Kidney glomerular epithelial cell (primary cell): ENCODE measurements around the gene BRMS1.

ENCODE experiments used
- DNase-seq: peaks from one replicate; lab custom pipeline; 2025; lab: John Stamatoyannopoulos, UW

BRMS1 gene

GRCh38 chr11:66302656-66303055 lies 42.2 kb downstream of the BRMS1 start:
- no peak for DNase-seq

DNA sequence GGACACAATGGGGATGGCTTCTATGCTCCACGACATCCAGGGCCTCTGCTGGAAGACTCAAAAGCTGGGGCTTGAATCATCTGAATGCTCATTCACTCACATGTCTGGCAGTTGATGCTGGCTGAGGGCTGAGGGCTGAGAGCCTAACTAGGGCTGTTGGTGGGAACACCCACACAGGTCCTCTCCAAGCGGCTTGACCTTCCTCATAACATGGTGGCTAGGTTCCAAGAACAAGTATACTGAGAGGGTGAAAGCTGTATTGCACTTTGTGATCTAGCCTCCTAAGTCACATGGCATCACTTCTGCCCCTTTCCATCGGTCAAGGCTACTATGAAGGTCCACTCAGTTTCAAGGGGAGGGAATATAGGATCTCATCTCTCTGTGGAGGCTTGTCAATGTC lies 45.7 kb downstream of the BRMS1 start:
- DNase-seq: no peak

- no peak for DNase-seq
Observed at GRCh38 chr11:66297610-66298009, 47.3 kb downstream of the BRMS1 start.

GRCh38 chr11:66294626-66295620 lies 50.0 kb downstream of the BRMS1 start:
- DNase-seq: no peak

DNA sequence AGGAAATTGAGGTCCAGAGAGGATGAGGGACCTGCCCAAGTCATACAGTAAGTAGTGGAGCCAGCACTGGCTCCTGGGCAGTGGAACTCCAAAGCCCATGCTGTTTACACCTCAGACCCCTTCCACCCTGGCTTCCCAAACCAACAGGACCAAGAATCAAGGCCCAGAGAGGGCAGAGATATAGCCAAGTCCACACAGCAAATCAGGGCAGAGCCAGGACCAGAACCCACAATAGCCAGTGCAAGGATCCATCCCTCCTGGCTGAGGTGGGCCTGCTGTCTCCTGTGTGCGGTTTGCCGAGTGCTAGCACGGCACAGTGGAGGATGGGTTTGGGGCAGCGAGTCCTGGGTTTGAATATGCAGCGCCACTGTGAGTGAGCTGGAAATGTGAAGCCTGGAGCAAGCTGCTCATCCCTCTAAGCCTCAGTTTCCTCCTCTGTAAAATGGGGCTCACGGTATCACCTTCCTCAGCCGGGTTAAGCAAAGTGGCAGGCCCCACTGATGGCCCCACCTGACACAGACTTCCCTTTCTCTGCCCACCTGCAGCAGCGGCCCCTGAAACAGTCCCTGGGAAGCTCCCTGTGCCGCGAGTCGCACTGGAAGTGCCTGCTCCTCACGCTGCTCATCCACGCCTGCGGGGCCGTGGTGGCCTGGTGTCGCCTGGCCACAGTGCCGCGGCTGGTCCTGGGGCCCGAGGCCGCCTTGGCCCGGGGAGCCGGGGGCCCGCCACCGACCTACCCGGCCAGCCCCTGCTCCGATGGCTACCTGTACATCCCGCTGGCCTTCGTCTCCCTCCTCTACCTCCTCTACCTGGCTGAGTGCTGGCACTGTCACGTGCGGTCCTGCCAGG lies 50.9 kb downstream of the BRMS1 start:
- DNase-seq: no peak

DNA sequence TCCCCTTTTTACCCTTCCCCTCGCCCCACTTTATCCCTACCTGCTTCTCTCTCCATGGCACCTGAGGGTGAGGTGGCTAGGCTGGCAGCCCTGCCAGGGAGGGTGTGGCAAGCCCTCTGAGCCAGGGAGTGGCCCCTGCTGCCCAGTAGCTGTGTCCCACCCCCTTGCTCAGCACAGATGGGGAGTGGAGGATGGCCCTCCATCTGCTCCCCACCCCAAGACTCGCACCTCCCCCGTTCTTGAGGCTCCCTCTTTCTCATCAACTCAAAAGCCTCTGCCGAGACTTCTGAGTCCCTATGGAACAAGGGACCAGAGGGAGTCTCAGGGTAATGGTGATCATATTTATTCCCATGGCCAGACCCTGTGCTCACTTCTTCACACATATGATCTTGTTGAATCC lies 51.6 kb downstream of the BRMS1 start:
- DNase-seq: no peak

DNA sequence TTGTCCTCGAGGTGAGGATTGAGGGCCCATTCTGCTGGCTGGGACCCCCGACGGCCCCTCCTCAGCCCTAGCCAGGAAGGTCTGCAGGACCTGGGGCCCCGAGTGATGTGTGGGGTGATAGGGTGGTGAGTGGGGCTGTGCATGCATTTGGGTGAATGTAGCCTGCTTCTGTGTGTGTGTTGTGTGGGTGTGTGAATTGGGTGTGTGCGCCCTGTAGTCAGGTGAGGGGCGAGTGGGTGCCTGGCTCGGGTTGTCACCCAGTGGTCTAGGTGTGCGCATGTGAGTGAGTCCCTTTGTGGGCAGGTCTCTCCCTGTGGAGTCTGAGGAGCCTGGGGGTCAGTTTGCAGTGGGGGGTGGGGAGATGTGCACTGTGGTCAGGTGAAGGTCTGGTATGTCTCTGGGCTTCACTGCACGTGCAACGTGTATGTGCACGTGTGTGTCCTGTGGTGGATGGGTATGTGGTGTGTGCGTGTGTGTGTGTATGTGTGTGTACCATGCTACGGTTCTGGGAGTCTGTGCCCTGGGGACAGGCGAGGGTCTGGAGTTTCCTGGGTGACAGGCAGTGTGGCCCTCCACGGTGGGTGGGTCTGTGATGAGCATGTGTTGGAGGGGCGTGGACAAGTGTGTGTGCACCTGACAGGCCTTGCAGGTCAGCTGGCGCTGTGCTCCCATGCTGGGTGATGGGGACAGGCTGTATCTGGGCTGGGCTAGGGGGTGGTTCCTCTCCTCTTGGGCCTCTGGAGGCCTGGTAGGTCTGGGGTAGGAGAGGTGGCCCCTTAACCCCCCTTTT lies 52.2 kb downstream of the BRMS1 start:
- no peak for DNase-seq

DNA sequence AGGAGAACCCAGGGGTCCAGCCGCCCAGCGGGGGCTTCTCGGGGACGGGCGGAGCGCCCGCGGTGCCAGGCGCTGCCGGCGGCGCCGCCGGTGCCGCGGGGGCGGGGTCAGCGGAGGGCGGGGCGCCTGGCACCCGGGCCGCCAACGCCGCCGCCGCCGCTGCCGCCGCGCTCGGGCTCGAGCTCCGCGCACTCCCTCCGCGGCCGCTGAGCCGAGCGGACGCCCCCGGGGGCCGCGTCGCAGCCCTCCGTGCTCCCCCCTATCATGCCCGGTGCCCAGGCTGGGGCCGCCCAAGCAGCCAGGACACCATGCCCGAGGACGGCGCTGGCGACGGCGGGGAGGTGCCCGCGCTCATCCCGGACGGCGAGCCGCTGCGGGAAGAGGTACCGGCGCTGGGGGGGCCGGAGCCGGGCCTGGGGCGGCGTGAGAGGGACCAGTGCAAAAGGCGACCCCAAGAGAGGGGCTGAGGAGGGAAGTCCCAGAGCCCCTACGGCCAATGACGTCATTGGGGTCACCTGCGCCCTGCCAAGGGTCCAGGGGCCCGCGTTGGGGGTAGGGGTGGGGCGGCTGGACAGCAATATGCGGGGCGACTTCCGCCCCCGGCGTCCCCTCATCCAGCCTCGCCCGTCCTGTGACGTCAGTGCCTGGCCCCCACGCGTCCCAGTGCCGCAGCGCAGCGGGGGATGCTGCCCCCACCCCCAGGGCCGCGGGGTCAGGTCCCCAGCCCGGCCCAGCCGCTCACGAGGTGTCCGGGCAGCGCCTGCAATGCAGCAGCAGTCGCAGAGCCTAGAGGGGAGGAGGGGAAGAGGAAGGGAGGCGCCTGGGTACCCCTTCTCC lies 53.0 kb downstream of the BRMS1 start, which contains the start of gene TMEM151A:
TMEM151A (plus strand) TSS at position 189 of the 837 bp plus-strand sequence; CDS start at position 309, 120 bp downstream.
- DNase-seq: no peak

- no peak for DNase-seq
Observed at GRCh38 chr11:66291303-66291705, 53.6 kb downstream of the BRMS1 start.

DNA sequence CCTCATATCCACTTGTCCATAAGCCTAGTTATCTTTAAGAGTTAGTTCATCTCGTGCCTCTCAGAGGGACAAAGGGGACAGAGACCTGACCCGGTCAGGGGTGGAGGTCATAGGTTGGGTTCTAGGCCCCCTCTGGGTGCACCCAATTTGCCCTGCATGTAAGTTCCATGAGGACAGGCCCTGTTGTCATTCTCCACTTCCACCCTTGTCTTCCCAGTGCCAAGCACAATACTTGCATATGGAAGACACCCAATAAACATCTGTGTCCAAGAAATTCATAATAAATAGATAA lies 54.6 kb downstream of the BRMS1 start:
- DNase-seq: no peak

GRCh38 chr11:66289548-66290329 lies 55.2 kb downstream of the BRMS1 start:
- DNase-seq: peak; percentile 92

DNA sequence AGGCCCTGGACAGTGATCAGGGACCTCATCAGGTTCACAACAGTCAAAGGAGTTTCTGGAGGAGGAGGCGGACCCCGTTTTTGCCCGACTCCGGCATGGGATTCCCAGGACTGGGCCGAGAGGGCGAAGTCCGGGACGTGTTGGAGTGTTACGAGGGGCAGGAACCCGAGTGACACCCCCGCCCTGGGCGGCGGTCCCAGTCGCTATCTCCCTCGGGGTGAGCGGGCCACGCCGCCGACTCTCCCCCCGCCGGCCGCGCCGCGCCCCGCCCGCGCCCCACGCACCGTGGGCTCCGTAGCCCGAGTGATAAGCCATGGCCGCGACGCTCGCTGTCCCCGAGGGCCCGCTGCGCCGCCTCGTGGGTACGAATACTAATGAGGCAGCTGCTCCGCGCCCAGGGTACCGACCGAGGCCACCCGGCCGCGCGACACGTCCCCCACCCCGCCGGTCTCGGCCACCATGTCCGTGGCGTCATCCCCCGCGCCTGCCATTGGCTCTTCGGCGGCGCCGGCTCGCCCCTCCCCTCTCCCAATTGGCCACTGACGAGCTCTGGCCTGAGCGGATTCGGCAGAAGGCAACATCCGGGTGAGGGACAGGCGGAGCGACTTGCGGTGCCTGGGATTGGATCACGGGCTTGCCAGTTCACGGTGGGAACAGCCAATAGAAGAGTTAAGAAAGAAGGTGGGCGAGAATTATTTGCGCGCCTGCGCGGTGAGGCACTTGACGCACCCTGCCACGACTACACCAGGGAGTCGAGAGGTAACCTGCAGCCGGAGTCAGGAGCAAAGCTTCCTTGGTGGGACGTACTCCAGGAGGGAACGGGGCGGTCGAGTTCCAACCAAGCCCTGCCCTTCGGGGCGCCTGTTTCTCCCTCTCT lies 56.0 kb downstream of the BRMS1 start, which contains the start of gene YIF1A:
YIF1A (minus strand) TSS at position 473 of the 877 bp plus-strand sequence; CDS start at position 315, 158 bp downstream.
- peak; percentile 97 for DNase-seq

DNA sequence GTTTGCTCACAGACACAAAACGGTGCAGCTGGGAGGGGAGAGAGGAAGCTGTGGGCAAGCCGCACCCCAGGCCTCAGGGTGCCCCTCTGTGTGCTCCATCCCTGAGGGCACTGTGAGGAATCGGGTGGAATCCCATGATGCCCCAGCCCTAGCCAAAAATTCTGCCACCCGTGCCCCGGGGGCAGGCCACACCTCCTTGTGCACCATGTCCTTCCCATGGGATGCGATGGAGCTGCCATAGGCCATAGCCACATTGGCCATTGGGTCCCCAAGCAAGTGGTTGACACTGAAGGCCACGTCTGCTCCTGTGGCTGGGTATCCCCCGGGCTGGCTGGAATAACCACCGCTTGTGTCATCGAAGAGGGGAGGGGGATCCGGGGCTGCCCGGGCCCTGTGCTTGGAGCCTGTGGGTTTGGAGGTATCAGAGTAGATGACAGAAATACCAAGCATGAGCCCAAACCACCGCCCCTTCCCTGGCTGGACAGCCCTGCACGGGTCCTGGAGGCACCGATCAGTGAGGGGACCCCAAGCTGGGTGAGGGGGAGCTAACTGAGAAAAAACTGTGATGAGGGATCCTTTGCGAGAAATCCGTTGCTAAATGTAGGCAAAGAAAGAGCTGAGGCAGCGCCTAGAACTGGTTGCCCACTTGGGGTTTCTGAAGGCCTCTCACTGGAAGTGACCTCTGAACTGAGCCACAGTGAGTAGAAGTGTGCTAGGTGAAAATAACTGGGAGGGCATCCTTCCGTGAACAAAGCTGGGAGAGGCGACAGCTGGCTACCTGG lies 56.8 kb downstream of the BRMS1 start:
- DNase-seq: peak; percentile 22
